Stimulated activated CD8-positive, alpha-beta memory T cell treated with anti-CD3 and anti-CD28 coated beads, Interleukin-15, amount 100 ng/mL, for 4 hours (primary cell): ENCODE results near the gene CFAP251.

Source experiments
- DNase-seq, 2 donors: peaks; one replicate each; pipeline ENCODE4 v3.0.0-alpha.2; 2020; ENCODE audit warnings: low read depth in 2 of 2

CFAP251 gene

DNA sequence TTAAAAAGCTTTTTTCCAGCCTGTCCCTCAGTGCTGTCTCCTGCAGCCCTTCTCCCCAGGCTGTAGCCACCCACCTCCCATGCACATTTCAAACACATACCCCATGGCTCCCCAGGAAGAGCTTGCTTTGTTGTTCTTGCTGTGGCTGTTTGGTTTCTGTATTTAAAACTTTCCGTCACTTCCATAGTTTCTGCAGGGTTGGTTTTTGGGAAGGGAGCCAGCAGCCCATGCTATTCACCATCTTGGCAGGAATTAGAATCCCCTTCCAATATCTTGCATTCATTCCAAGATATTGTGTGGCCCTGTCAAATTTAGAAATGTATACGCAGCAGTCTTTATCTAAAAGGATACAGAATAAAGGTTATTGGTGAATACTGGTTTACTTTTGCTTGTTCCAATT, 29.6 kb downstream of the CFAP251 start:
- DNase-seq: no peak

GRCh38 chr12:121949648-121950397, 31.4 kb downstream of the CFAP251 start:
- no peak for DNase-seq

GRCh38 chr12:121953117-121953692, 34.8 kb downstream of the CFAP251 start:
- no peak for DNase-seq

DNA sequence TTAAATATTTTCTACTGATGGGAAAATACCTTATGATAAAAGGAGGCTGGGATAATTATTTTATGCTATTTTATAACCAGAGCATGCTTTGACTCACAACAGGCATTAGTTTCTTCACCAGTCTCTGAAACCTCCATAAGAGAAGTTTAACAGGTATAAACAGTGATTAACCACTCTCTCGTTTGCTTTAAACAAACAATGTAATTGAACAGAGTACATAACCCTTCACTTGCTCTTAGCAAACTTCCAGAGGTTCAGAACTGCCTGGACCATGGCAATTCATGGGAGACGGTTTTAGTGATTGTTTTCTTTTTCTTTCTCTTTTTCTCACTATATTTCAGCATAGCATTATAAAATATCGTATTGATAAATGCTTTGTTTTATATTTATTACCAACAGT, 35.3 kb downstream of the CFAP251 start:
- DNase-seq: no peak

DNA sequence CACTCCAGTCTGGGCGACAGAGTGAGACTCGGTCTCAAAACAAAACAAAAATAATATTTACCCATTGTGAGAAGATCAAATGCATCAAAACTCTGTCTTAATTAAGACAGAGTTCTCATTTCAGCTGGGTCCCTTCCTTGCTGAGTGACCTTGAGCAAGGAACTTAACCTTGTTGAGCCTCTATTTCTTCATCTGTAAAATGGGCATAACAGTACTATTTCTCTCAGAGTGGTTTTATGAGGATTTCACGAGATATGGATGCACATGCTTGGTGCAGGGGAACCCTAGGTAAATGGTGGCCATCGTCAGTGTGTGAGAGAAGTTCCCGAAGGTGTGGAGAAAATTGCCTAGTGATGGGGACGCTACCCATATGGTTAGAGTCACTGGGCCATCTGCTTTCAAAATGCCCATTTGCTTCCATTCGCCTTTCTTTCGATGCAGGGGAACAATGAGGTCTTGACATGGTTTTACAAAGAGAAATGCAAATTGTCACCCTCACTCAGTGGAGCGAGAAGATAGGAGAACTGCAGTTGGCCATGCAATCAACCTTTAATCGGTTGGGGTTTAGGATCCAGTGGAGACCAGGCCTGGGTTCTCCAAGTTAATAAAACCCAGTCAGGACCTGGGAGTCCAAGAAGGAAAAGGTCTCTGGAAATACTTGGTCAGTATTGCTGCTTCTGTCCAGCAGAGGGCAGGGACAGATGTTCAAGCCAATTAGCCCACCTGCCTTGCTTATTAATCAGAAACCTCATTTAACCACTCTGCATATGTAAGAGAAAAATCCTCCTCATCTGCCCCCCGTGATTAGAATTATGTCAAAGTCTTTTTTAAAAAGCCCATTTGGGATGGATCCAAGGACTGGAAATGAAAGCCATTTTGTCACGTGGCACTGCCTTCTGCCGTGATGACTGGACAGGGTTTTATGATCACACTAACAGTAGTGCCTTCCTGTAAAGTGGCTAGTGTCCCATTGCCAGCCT, 37.2 kb downstream of the CFAP251 start:
- no peak for DNase-seq

- no peak for DNase-seq
Measured at GRCh38 chr12:121957861-121958515, 39.6 kb downstream of the CFAP251 start.

- no peak for DNase-seq
Measured at GRCh38 chr12:121958541-121959240, 40.3 kb downstream of the CFAP251 start.

DNA sequence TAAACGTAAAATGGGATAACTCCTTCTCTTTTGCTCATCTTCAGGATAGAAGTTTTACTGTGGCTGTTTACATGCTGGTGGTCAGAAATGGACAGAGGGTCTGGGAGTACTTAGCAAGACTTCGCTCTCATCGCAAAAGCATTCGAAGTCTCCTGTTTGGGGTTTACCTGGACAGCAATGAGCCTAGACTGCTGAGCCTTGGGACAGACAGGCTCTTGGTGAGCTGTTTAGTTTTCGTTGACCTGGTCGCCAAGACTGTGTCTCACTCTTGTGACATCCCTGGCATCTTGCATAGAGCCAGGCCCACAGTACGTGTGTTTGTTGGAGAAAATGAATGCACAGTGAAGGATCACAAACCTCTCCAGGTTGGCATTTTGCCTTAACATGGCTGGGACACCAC, 42.1 kb downstream of the CFAP251 start:
- DNase-seq: no peak

DNA sequence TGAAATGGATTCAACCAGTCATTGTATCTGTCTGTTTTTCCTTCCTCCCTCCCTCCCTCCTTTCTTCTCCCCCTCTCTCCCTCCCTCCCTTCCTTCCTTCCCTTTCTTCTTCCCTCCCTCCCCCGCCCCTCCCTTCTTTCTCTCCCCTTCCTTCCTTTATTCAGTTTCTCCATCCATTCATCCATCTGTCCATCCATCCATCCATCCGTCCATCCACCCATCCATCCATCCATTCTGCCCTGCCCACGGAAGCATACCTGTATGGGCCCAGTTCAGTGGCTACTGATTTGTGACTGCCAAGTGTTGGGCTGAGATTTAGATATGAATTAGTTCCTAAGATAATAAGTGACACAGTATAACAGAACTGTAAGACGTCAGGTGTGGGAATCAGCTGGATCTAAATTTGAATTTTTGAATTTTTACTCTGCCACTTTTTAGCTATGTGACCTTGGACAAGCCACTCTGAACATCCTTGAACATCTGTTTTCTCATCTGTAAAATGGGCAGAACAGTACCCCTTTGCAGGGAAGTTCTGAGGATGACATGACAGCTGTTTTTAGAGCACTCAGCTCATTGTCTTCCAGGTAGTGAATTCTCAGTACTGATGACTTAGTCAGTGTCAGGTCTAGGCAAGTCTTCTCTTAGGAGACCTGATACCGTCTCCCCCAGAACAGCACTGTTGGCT, 42.9 kb downstream of the CFAP251 start:
- no peak for DNase-seq

DNA sequence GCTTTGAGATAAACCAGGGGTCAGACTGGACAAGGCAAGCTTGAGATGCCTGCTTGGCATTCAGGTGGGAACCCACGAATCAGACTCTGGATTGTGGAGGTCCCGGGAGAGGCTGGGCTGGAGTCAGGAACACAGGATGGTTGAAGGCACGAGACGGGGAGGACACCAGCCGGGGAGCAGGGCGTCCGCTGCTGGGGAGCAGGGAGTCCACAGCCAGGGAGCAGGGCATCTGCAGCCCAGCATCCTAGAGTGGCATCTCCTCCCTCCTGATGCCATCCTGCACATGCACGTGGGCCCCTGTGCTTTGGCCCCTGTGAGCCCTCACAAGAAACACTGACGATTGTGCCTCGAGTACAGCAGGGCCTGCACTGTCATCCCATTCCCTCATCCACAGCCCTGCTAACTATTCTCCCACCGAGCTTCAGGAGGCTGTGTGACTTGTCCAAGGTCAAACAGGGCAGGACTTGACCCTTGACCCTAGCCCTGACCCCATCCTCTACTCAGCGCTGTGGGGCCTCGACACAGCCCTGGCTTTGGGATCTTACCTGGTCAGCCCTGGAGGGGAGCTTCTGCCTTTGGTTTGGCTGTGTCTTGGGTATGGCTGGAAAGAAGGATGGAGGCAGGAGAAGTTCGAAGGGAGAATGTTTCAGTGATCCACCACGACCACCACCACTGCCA, 45.1 kb downstream of the CFAP251 start:
- no peak for DNase-seq

GRCh38 chr12:121964813-121965643, 46.6 kb downstream of the CFAP251 start:
- no peak for DNase-seq

DNA sequence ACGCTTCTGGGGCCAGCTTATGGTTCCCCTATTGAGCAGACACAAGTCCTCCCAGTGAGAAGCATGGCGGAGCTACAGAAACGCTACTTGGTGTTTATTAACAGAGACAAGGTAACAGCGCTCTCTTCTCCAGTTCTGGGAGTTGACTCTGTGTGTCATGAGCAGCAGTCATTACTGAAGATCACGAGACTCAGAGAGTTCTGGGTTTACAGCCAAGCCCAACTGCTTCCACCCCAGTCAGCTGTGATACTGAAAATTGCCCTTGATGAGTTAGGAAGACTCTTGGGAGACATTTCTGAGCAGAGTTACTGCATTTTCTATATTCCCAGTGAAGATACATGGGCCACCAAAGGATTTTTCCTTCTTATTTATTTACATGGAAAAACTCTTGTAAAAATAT, 48.6 kb downstream of the CFAP251 start:
- no peak for DNase-seq

GRCh38 chr12:121968876-121969275, 50.5 kb downstream of the CFAP251 start:
- no peak for DNase-seq

DNA sequence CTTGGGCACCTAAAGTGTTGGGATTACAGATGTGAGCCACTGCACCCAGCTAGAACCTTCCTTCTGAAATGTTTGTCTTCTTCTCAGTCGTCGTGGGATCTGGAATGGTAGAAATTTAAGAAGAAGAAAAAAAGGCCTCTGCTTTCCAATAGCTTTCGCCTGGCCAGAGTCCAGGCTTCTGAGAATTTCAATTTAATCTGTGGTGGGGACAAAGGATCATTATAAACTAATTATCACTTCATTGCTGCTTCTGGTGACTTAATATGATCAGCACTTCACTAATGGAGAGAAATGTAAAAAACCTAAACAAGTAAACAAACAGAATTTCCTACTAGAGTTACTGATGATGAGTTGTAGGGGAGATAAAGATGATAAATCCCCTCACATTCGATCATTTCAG, 51.3 kb downstream of the CFAP251 start:
- DNase-seq: no peak

DNA sequence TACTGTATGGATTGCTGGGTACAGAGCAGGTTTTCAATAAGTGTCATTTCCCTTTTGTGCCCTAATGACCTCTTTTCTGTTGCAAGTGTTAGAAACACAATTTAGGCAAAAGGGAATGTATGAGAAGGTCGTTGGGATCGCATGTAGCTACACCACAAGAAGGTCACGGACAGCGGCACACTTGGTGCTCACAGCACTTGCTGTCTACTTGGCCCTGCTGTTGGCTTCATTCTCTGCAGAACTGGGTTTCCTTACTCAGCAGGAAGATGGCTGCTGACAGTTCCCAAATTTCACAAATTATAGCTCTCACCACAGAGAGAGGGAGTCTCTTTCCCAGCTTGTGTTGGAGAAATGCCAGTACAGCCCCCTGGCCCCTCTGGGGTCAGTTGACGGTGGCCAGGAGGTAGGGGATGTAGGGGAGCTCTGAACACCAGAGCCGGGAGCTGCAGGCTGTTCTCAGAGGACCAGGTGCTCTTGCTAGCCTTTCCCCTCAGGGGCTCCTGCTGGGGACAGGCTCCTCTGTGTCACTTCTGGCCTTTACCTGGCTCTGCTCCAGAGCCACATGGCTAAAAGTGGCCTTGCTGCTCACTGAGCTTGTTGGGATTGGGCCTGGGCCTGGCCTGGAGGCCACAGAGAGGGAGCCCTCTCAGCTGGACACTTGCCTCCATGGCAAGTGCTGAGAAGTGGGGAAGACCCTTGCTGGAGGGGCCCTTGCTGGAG, 52.3 kb downstream of the CFAP251 start:
- no peak for DNase-seq

DNA sequence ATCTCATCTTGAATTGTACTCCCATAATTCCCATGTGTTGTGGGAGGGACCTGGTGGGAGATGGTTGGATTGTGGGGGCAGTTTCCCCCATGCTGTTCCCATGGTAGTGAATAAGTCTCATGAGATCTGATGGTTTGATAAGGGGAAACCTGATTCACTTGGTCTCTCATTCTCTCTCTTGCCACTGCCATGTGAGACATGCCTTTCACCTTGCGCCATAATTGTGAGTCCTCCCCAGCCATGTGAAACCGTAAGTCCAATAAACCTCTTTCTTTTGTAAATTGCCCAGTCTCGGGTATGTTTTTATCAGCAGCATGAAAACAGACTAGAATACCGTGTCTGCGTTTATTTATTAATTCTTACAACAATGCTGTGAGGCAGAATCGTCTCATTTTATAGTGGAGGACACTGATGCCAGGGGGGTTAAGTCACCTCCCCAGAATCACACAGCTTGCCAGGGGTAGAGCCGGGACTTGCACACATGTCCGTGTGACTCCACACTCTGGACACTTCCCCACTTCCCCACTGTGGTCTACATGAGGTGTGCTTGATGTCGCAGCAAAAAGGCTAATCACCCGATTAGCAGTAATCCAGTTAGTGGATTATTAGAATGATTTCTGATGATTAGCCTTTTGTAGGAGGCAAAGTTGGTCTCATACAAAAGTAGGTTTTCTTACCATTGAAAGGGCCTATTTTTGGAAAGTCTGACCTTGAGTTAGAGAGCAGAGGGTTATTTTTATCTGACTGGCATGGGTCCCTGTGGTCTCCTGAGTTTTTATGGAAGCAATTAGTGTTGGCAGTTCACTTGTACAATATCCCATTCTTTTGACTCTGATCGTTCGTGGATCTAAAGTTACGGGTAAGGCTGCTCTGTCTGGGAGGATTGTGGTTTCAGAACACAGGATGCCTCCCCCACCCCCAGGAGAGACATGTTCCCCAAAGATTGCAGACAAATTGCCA, 55.9 kb downstream of the CFAP251 start:
- DNase-seq: no peak

- DNase-seq: no peak
Measured at GRCh38 chr12:121975021-121975420, 56.6 kb downstream of the CFAP251 start.
